Large intestine (tissue), 3 donors: ENCODE measurements around the gene MYZAP. TPM values are rescaled to one million over a fixed set of nuclear protein-coding genes. Genes with fewer than 3 reads are reported as not detected.

ENCODE experiments used
- DNase-seq, 2 donors: peaks; one replicate each; pipeline versions ENCODE4 v3.0.0 to v3.0.0-alpha.2; 2013
- H3K27ac ChIP-seq: one replicate; pipeline ENCODE4 v1.5.1; 2013; ENCODE audit warnings: low read length
- H3K27me3 ChIP-seq: 2 replicates; pipeline ENCODE4 v1.6.1; 2013; ENCODE audit warnings: low read length; ENCODE audit not compliant: control insufficient read depth, insufficient read depth
- H3K36me3 ChIP-seq: 2 replicates; pipeline ENCODE4 v1.6.1; 2013; ENCODE audit warnings: low read length; ENCODE audit not compliant: control insufficient read depth, insufficient read depth
- H3K4me1 ChIP-seq: one replicate; pipeline ENCODE4 v1.6.1; 2013; ENCODE audit warnings: low read length; ENCODE audit not compliant: control insufficient read depth, insufficient read depth
- H3K4me3 ChIP-seq: one replicate; pipeline ENCODE4 v1.5.1; 2013; ENCODE audit warnings: low read length
- H3K9me3 ChIP-seq: one replicate; pipeline ENCODE4 v1.6.1; 2013; ENCODE audit warnings: mild to moderate bottlenecking, low read depth, low read length, moderate library complexity; ENCODE audit not compliant: control insufficient read depth
- WGBS: methylation state at CpG from one replicate; pipeline ENCODE4 v1.1.5; 2013; ENCODE audit warnings: low lambda C conversion rate; ENCODE audit not compliant: insufficient coverage; 5-methylcytosine and 5-hydroxymethylcytosine counted together
- polyA plus RNA-seq: library from polyadenylated mRNA; unstranded; fragments of 120-200 nt; gene quantifications from one replicate; pipeline ENCODE4 v1.2.1, GENCODE V29; 2013

The MYZAP gene
- polyA plus RNA-seq, 1 donor, result 17.5 TPM

- peaks cover 8% of the 10 kb centered on the region for H3K4me1 ChIP-seq
- H3K9me3 ChIP-seq, result no peaks in the 10 kb centered on the region
- 86% methylated on average over 1 of the region's 4 CpGs for WGBS
- no peak overlapping the region for H3K27ac ChIP-seq
- H3K36me3 ChIP-seq, result no peaks in the 10 kb centered on the region
- no peak for DNase-seq
- H3K27me3 ChIP-seq, result no peaks in the 10 kb centered on the region
- H3K4me3 ChIP-seq, result no peak overlapping the region
These were observed 18.6 kb upstream of the MYZAP start for GRCh38 chr15:57573151-57573550.

GRCh38 chr15:57575363-57575762 is 16.3 kb upstream of the MYZAP start:
- H3K9me3 ChIP-seq, result no peaks in the 10 kb centered on the region

GRCh38 chr15:57578288-57578900 is 13.3 kb upstream of the MYZAP start:
- H3K36me3 ChIP-seq, result no peaks in the 10 kb centered on the region
- peak in 1 of 2 donors; percentile 79 for DNase-seq
- no peak overlapping the region for H3K4me3 ChIP-seq
- 0% methylated on average over 1 of the region's 6 CpGs for WGBS
- peaks cover 52% of the 10 kb centered on the region for H3K4me1 ChIP-seq
- peak overlapping the region; percentile 92 for H3K27ac ChIP-seq
- peaks cover 7% of the 10 kb centered on the region for H3K9me3 ChIP-seq
- H3K27me3 ChIP-seq, result no peaks in the 10 kb centered on the region

More at GRCh38 chr15:57575363-57575762, 16.3 kb upstream of the MYZAP start:
- H3K36me3 ChIP-seq, result no peaks in the 10 kb centered on the region
- no peaks in the 10 kb centered on the region for H3K27me3 ChIP-seq
- H3K27ac ChIP-seq, result no peak overlapping the region
- DNase-seq, result no peak
- H3K4me1 ChIP-seq, result peaks cover 28% of the 10 kb centered on the region
- 70% methylated on average over 2 of the region's 5 CpGs for WGBS
- H3K4me3 ChIP-seq, result no peak overlapping the region

GRCh38 chr15:57580428-57580827 is 11.3 kb upstream of the MYZAP start:
- no peaks in the 10 kb centered on the region for H3K36me3 ChIP-seq
- H3K27ac ChIP-seq, result peak overlapping the region; percentile 87
- H3K4me1 ChIP-seq, result peaks cover 52% of the 10 kb centered on the region
- no peak for DNase-seq
- WGBS, result no CpG with 5 or more reads among the region's 8 CpGs
- no peaks in the 10 kb centered on the region for H3K27me3 ChIP-seq
- H3K9me3 ChIP-seq, result peaks cover 13% of the 10 kb centered on the region
- no peak overlapping the region for H3K4me3 ChIP-seq

GRCh38 chr15:57580866-57581265 is 10.8 kb upstream of the MYZAP start:
- Histone ChIP-seq H3K4me1 (peaks cover 52% of the 10 kb centered on the region), H3K27ac (peak overlapping the region; percentile 87), H3K9me3 (peaks cover 13% of the 10 kb centered on the region), H3K4me3 (no peak overlapping the region), H3K36me3 (no peaks in the 10 kb centered on the region), H3K27me3 (no peaks in the 10 kb centered on the region)
- peak; percentile 91 to 96 for DNase-seq
- no CpG with 5 or more reads among the region's 5 CpGs for WGBS

GRCh38 chr15:57582090-57582489 is 9.6 kb upstream of the MYZAP start:
- peaks cover 52% of the 10 kb centered on the region for H3K4me1 ChIP-seq
- no peaks in the 10 kb centered on the region for H3K36me3 ChIP-seq
- H3K4me3 ChIP-seq, result no peak overlapping the region
- H3K9me3 ChIP-seq, result peaks cover 13% of the 10 kb centered on the region
- H3K27me3 ChIP-seq, result no peaks in the 10 kb centered on the region
- 25% methylated on average over 1 of the region's 1 CpG for WGBS
- peak overlapping the region; percentile 87 for H3K27ac ChIP-seq
- DNase-seq, result peak in 1 of 2 donors; percentile 73

- Histone ChIP-seq H3K4me3 (no peak overlapping the region), H3K4me1 (peaks cover 44% of the 10 kb centered on the region), H3K9me3 (peaks cover 13% of the 10 kb centered on the region), H3K27ac (no peak overlapping the region), H3K27me3 (no peaks in the 10 kb centered on the region), H3K36me3 (no peaks in the 10 kb centered on the region)
- DNase-seq, result no peak
- WGBS, result no CpG with 5 or more reads among the region's 2 CpGs
These were observed 8.4 kb upstream of the MYZAP start for GRCh38 chr15:57583282-57583681.

GRCh38 chr15:57583720-57584119 is 8.0 kb upstream of the MYZAP start:
- Histone ChIP-seq H3K27me3 (no peaks in the 10 kb centered on the region), H3K4me1 (peaks cover 40% of the 10 kb centered on the region), H3K27ac (no peak overlapping the region), H3K9me3 (peaks cover 13% of the 10 kb centered on the region), H3K36me3 (no peaks in the 10 kb centered on the region), H3K4me3 (no peak overlapping the region)
- WGBS, result no CpG with 5 or more reads among the region's 3 CpGs
- DNase-seq, result no peak

GRCh38 chr15:57586661-57587424 is 4.9 kb upstream of the MYZAP start:
- peaks cover 13% of the 10 kb centered on the region for H3K9me3 ChIP-seq
- no peak for DNase-seq
- no peak overlapping the region for H3K4me3 ChIP-seq
- no peaks in the 10 kb centered on the region for H3K27me3 ChIP-seq
- H3K4me1 ChIP-seq, result peaks cover 21% of the 10 kb centered on the region
- H3K27ac ChIP-seq, result no peak overlapping the region
- 53% methylated on average over 2 of the region's 6 CpGs for WGBS
- no peaks in the 10 kb centered on the region for H3K36me3 ChIP-seq

- Histone ChIP-seq H3K4me1 (peaks cover 16% of the 10 kb centered on the region), H3K9me3 (no peaks in the 10 kb centered on the region), H3K36me3 (no peaks in the 10 kb centered on the region), H3K27me3 (no peaks in the 10 kb centered on the region), H3K27ac (no peak overlapping the region), H3K4me3 (no peak overlapping the region)
- no CpG with 5 or more reads among the region's 1 CpG for WGBS
- no peak for DNase-seq
These were observed 2.4 kb upstream of the MYZAP start for GRCh38 chr15:57589281-57589680.
